GM23248 (cell line): ENCODE measurements around the gene GAK. TPM values are rescaled to one million over a fixed set of nuclear protein-coding genes. Genes with fewer than 3 reads are reported as not detected.

ENCODE experiments used
- DNase-seq: peaks from one replicate; pipeline ENCODE4 v3.0.0-alpha.2; 2015
- H2AFZ ChIP-seq: fragments of 200-600 bp; sonication (generic); 2 replicates; pipeline ENCODE4 v1.6.1; 2016; ENCODE audit warnings: antibody characterized with exemption
- H3F3A ChIP-seq: fragments of 200-600 bp; sonication (generic); 2 replicates; pipeline ENCODE4 v1.6.1; 2016; ENCODE audit warnings: mild to moderate bottlenecking, antibody characterized with exemption, mixed run types; ENCODE audit not compliant: insufficient read depth
- H3K27ac ChIP-seq: fragments of 200-600 bp; sonication (generic); 2 replicates; pipeline ENCODE4 v1.5.1; 2016; ENCODE audit warnings: mild to moderate bottlenecking
- H3K27me3 ChIP-seq: fragments of 200-600 bp; sonication (generic); replicated peaks from 2 replicates; pipeline ENCODE4 v1.6.1; 2016; ENCODE audit warnings: mild to moderate bottlenecking; ENCODE audit not compliant: insufficient read depth
- H3K36me3 ChIP-seq: fragments of 200-600 bp; sonication (generic); 2 replicates; pipeline ENCODE4 v1.6.1; 2016; ENCODE audit warnings: low read depth, mild to moderate bottlenecking
- H3K4me1 ChIP-seq: fragments of 200-600 bp; sonication (generic); 2 replicates; pipeline ENCODE4 v1.6.1; 2016; ENCODE audit warnings: mild to moderate bottlenecking; ENCODE audit not compliant: insufficient read depth
- H3K4me2 ChIP-seq: fragments of 200-600 bp; sonication (generic); one replicate; pipeline ENCODE4 v1.6.1; 2016; ENCODE audit warnings: mild to moderate bottlenecking; ENCODE audit not compliant: unreplicated experiment
- H3K4me3 ChIP-seq: fragments of 200-600 bp; sonication (generic); 2 replicates; pipeline ENCODE4 v1.5.1; 2016; ENCODE audit warnings: mild to moderate bottlenecking
- H3K79me2 ChIP-seq: fragments of 200-600 bp; sonication (generic); 2 replicates; pipeline ENCODE4 v1.6.1; 2016; ENCODE audit warnings: mild to moderate bottlenecking; ENCODE audit not compliant: insufficient read depth
- H3K9ac ChIP-seq: fragments of 200-600 bp; sonication (generic); 2 replicates; pipeline ENCODE4 v1.6.1; 2016; ENCODE audit warnings: mild to moderate bottlenecking
- H3K9me2 ChIP-seq: fragments of 200-600 bp; sonication (generic); 2 replicates; pipeline ENCODE4 v1.6.1; 2016; ENCODE audit warnings: mixed run types, mild to moderate bottlenecking, moderate library complexity; ENCODE audit not compliant: insufficient read depth
- H3K9me3 ChIP-seq: fragments of 200-600 bp; sonication (generic); one replicate; pipeline ENCODE4 v1.6.1; 2017; ENCODE audit warnings: low read depth
- H4K20me1 ChIP-seq: fragments of 200-600 bp; sonication (generic); 2 replicates; pipeline ENCODE4 v1.6.0; 2016; ENCODE audit not compliant: insufficient read depth
- EZH2 ChIP-seq: fragments of 200-600 bp; sonication (generic); IDR thresholded peaks from 2 replicates; pipeline ENCODE4 v1.6.1; 2018; ENCODE audit warnings: antibody characterized with exemption, mild to moderate bottlenecking; ENCODE audit not compliant: insufficient read depth, poor library complexity, severe bottlenecking
- EZH2phosphoT487 ChIP-seq: fragments of 200-600 bp; sonication (generic); IDR thresholded peaks from 2 replicates; pipeline ENCODE4 v1.6.1; 2018; ENCODE audit warnings: antibody characterized with exemption, moderate library complexity, mild to moderate bottlenecking, low read depth; ENCODE audit not compliant: insufficient read depth
- WGBS, 2 experiments: methylation state at CpG; one replicate each; pipeline ENCODE4 v1.1.6; 2015 to 2017; ENCODE audit warnings: low lambda C conversion rate in 2 of 2, low coverage in 1 of 2; ENCODE audit errors: missing lambda C conversion rate in 2 of 2; 5-methylcytosine and 5-hydroxymethylcytosine counted together
- in situ Hi-C: fragments of 300-500 bp; cut with MboI; formaldehyde crosslinking; loops from 2 replicates; pipeline ENCODE4 v1.15.0; 2020
- polyA plus RNA-seq: library from polyadenylated mRNA; unstranded; fragments of >200 nt; fragmentation: Nextera tagmentation; extraction: Ambion mirVana; gene quantifications from 2 replicates; pipeline ENCODE4 v1.2.1, GENCODE V29; 2016
- total RNA-seq: library from RNA; depleted of rRNA; stranded (reverse); fragments of >200 nt; shearing (Covaris generic); gene quantifications from 2 replicates; pipeline ENCODE4 v1.2.3, GENCODE V29; 2014

Gene GAK
- total and polyA plus RNA-seq, 2 experiments from 2014 or later, result 41.1 to 86.7 TPM

GRCh38 chr4:815464-816146 lies 116.5 kb downstream of the GAK start:
- no peaks in the 10 kb centered on the region for H3K9me2 ChIP-seq

GRCh38 chr4:814312-814850 lies 117.7 kb downstream of the GAK start:
- in situ Hi-C loops, result no loop called here
- no peak for DNase-seq
- Histone ChIP-seq H2AFZ (no peak overlapping the region), H3K9me2 (no peaks in the 10 kb centered on the region), H3K9me3 (no peaks in the 10 kb centered on the region), H3K79me2 (no peaks in the 10 kb centered on the region), H4K20me1 (no peaks in the 10 kb centered on the region), H3F3A (no peaks in the 10 kb centered on the region), H3K4me2 (no peak overlapping the region), H3K27me3 (peaks cover 50% of the 10 kb centered on the region), H3K27ac (no peak overlapping the region), H3K9ac (no peak overlapping the region), H3K36me3 (no peaks in the 10 kb centered on the region), H3K4me3 (no peak overlapping the region), H3K4me1 (no peaks in the 10 kb centered on the region)
- TF ChIP-seq EZH2 (no peak), EZH2phosphoT487 (no peak)
- 56 to 62% methylated on average over 14 of the region's 14 CpGs for WGBS, 2 experiments

More at GRCh38 chr4:815464-816146, 116.5 kb downstream of the GAK start:
- Histone ChIP-seq H4K20me1 (no peaks in the 10 kb centered on the region), H2AFZ (no peak overlapping the region), H3K4me1 (no peaks in the 10 kb centered on the region), H3K27ac (no peak overlapping the region), H3K4me2 (no peak overlapping the region), H3K36me3 (no peaks in the 10 kb centered on the region), H3K79me2 (no peaks in the 10 kb centered on the region), H3F3A (no peaks in the 10 kb centered on the region), H3K9ac (no peak overlapping the region), H3K4me3 (no peak overlapping the region), H3K9me3 (no peaks in the 10 kb centered on the region), H3K27me3 (peaks cover 54% of the 10 kb centered on the region)
- TF ChIP-seq EZH2phosphoT487 (no peak), EZH2 (no peak)
- DNase-seq, result no peak
- in situ Hi-C loops, result no loop called here
- 30 to 31% methylated on average over 11 of the region's 11 CpGs for WGBS, 2 experiments

DNA sequence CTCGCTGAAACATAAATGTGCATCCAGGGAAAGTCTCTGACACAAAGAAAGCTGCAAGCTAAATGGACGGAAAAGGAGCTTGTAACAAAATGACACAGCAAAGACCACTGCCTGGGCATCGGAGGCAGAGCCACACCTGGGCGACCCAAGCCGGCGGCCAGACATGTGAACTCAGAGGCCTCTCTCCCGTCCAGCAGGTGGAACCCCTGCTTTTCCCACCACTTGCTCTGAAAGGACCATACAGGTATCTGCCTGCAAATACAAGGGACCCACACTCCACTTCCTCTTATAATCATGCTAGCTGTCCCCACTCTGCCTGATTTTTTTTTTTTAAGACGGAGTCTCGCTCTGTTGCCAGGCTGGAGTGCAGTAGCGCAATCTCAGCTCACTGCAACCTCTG lies 118.2 kb downstream of the GAK start:
- TF ChIP-seq EZH2phosphoT487 (no peak), EZH2 (no peak)
- Histone ChIP-seq H3K36me3 (no peaks in the 10 kb centered on the region), H3K9me3 (no peaks in the 10 kb centered on the region), H3K4me2 (no peak overlapping the region), H3K9me2 (no peaks in the 10 kb centered on the region), H3K4me1 (no peaks in the 10 kb centered on the region), H3F3A (no peaks in the 10 kb centered on the region), H2AFZ (no peak overlapping the region), H3K27me3 (peaks cover 46% of the 10 kb centered on the region), H3K9ac (no peak overlapping the region), H4K20me1 (no peaks in the 10 kb centered on the region), H3K4me3 (no peak overlapping the region), H3K79me2 (no peaks in the 10 kb centered on the region), H3K27ac (no peak overlapping the region)
- WGBS, 2 experiments, result 45 to 48% methylated on average over 10 of the region's 10 CpGs
- no peak for DNase-seq
- in situ Hi-C loops, result no loop called here

GRCh38 chr4:808860-809570 lies 123.1 kb downstream of the GAK start:
- TF ChIP-seq EZH2phosphoT487 (no peak), EZH2 (no peak)
- H3K27me3 ChIP-seq, result peaks cover 32% of the 10 kb centered on the region
- no peak for DNase-seq
- H3F3A ChIP-seq, result no peaks in the 10 kb centered on the region
- H4K20me1 ChIP-seq, result no peaks in the 10 kb centered on the region
- in situ Hi-C loops, result no loop called here
- WGBS, 2 experiments, result 69 to 75% methylated on average over 28 to 30 of the region's 30 CpGs
- no peak overlapping the region for H3K9ac ChIP-seq
- no peaks in the 10 kb centered on the region for H3K79me2 ChIP-seq
- H3K36me3 ChIP-seq, result no peaks in the 10 kb centered on the region
- no peak overlapping the region for H3K27ac ChIP-seq
- no peaks in the 10 kb centered on the region for H3K9me3 ChIP-seq
- H3K4me3 ChIP-seq, result no peak overlapping the region
- H3K4me1 ChIP-seq, result no peaks in the 10 kb centered on the region
- no peak overlapping the region for H2AFZ ChIP-seq
- H3K4me2 ChIP-seq, result no peak overlapping the region
- H3K9me2 ChIP-seq, result no peaks in the 10 kb centered on the region
